ENCODE results near the gene DAND5.
A peak's percentile ranks its signal among the peaks of the same experiment; 100 is the strongest.

- TF ChIP-seq CTCF (optimal IDR thresholded peaks at IDR 0.05 in 1 of 3, IDR thresholded peaks at IDR 0.05 in 1 of 3, conservative IDR thresholded peaks at IDR 0.05 in 1 of 3; ENCODE audit: extremely low read depth in 1 of 3, insufficient read depth in 2 of 3, low read length in 3 of 3), result peak in 1 of 3 experiments; percentile 1
- no peak for TF ChIP-seq EZH2 (IDR thresholded peaks at IDR 0.05; ENCODE audit: low read length)
Measured at GRCh38 chr19:12930002-12930645, 39.3 kb upstream of the DAND5 start.
